Skeletal muscle tissue (tissue), 4 donors: ENCODE results near the gene ADGRB2. TPM values are rescaled to one million over a fixed set of nuclear protein-coding genes. Genes with fewer than 3 reads are reported as not detected.

ENCODE experiments used
- H3K27ac ChIP-seq: one replicate; pipeline ENCODE4 v1.7.0; 2013; ENCODE audit warnings: mild to moderate bottlenecking, low read depth, low read length, inconsistent platforms
- H3K27me3 ChIP-seq, 3 donors: one replicate each; pipeline ENCODE4 v1.7.0; 2013; ENCODE audit warnings: low read length in 3 of 3; ENCODE audit not compliant: control insufficient read depth in 3 of 3, insufficient read depth in 3 of 3
- H3K36me3 ChIP-seq, 3 donors: one replicate each; pipeline ENCODE4 v1.7.0; 2013; ENCODE audit warnings: low read length in 3 of 3; ENCODE audit not compliant: control insufficient read depth in 3 of 3, insufficient read depth in 3 of 3
- H3K4me1 ChIP-seq, 3 donors: one replicate each; pipeline ENCODE4 v1.7.0; 2013; ENCODE audit warnings: low read length in 3 of 3, mild to moderate bottlenecking in 3 of 3; ENCODE audit not compliant: control insufficient read depth in 3 of 3, insufficient read depth in 3 of 3
- H3K4me3 ChIP-seq, 3 donors: one replicate each; pipeline ENCODE4 v1.7.0; 2013; ENCODE audit warnings: low read length in 3 of 3
- H3K9ac ChIP-seq, 3 donors: one replicate each; pipeline ENCODE4 v1.7.0; 2013; ENCODE audit warnings: low read length in 3 of 3, mild to moderate bottlenecking in 3 of 3, moderate library complexity in 2 of 3, low read depth in 1 of 3
- H3K9me3 ChIP-seq, 3 donors: one replicate each; pipeline ENCODE4 v1.7.0; 2013; ENCODE audit warnings: low read length in 3 of 3; ENCODE audit not compliant: control insufficient read depth in 3 of 3
- total RNA-seq: library from RNA; depleted of rRNA; stranded (reverse); fragments of >200 nt; gene quantifications from one replicate; pipeline ENCODE4 v1.2.3, GENCODE V29; 2014
- donor health status: Osteomylitis.

ADGRB2 gene
- total RNA-seq, 1 donor from 2014 or later = 6.3 TPM

DNA sequence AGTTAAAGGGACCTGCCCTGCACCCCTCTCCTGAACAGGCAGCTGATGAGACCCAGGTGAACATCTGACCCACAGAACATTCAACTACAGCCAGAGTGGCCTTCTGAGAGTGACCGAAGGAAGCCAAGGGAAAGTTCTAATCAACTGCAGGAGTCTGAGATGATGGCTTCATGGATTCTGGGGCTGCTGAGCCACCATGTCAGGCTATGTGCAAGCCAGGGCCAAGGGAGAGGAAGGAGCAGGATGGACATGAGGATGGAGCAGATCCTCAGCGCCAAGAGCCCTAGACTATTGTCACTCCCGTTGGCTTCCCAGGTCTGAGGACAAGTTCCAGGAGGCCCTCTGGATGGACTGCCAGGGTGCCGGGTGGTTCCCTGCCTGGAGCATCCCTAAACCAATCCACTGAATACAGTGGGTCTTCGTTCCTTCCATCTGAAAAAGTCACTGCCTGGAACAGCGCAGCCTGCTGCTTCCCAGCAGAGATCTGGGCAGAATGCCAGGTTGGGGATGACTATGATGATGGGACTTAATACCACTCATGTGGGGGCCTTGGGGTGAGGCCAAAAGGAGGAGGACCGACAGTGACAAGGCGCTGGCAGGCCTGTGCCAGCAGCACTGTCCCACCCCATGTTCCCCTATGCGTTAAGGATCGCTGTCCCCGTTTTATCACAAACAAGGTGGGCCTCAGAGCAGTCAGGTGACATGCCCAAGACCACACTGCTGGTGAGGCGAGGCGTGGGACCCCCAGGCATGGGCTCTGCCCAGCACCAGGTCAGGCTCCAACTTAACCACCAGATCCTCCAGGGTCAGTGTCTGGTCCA, 31.9 kb upstream of the ADGRB2 start:
- H3K9me3 ChIP-seq = no peaks in the 10 kb centered on the region
- no peak overlapping the region for H3K9ac ChIP-seq
- peaks cover 22 to 47% (median 36%) of the 10 kb centered on the region in 3 donors for H3K27me3 ChIP-seq
- peaks cover 0 to 4% (median 0%) of the 10 kb centered on the region in 3 donors for H3K4me1 ChIP-seq
- no peak overlapping the region for H3K27ac ChIP-seq
- H3K36me3 ChIP-seq = no peaks in the 10 kb centered on the region
- no peak overlapping the region for H3K4me3 ChIP-seq

DNA sequence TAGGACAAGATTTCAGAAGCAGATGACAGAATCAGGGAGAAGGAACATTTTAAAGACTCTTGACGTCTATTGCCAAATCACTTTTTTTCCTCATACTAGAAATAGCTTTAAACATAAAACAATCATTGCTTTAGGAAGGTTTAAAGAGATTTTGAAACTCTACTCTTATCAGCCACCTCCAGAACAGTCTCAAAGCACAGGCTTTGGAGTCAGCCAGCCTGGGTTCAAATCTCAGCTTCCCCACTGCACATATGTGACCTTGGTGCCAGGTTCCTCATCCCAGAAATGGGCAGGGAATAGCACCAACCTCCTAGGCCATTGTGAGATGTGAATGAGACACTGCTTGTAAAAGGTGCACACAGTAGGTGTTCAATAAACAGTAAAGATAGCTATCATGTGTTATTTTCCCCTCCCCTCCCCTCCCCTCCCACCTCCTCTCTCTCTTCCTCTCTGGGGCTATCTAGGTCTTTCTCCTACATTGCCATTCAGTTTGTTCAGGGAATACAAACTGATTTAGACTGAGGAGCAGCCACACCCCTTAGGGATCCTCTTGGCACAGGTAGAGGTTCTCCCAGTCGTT, 31.0 kb upstream of the ADGRB2 start:
- H3K4me3 ChIP-seq = no peak overlapping the region
- no peaks in the 10 kb centered on the region for H3K9me3 ChIP-seq
- H3K4me1 ChIP-seq = peaks cover 0 to 4% (median 0%) of the 10 kb centered on the region in 3 donors
- no peak overlapping the region for H3K9ac ChIP-seq
- H3K27me3 ChIP-seq = peaks cover 22 to 47% (median 36%) of the 10 kb centered on the region in 3 donors
- no peak overlapping the region for H3K27ac ChIP-seq
- H3K36me3 ChIP-seq = no peaks in the 10 kb centered on the region

DNA sequence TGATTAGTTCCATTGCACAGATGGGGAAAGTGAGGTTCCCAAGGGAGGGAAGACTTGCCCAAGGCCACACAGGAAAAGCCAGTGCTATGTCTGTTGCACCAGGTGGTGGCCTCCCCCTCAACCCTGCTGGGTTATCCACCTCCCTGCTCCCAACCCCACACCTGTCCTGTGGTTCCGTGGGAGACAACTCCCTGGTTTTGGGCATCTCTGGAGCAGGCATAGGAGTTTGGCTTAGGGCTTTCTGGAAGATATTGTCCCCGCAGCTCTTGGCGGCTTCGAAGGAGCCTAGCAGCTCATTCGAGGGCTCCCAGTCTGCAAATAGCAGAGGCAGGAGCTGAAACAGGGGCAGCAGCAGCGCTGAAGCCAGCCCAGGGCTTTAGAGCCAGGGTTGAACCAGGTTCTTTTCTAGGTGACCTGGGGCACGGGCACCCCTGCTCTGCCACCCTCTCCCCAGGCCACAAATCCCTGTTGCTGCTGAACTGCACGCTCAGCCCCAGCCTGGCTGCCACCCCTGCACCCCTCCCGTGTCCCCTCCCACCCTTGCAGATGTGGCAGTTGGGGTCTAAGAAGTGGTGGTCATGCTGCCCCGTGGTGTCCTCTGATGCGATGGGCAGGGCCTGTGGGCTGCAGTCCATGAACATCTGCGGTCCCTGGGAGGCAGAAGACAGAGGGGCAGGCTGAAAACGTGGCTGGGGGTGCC, 29.6 kb upstream of the ADGRB2 start:
- no peaks in the 10 kb centered on the region for H3K36me3 ChIP-seq
- H3K9me3 ChIP-seq = no peaks in the 10 kb centered on the region
- no peak overlapping the region for H3K4me3 ChIP-seq
- no peak overlapping the region for H3K9ac ChIP-seq
- H3K27ac ChIP-seq = no peak overlapping the region
- H3K4me1 ChIP-seq = peaks cover 5 to 9% (median 5%) of the 10 kb centered on the region in 3 donors
- peaks cover 22 to 43% (median 31%) of the 10 kb centered on the region in 3 donors for H3K27me3 ChIP-seq

DNA sequence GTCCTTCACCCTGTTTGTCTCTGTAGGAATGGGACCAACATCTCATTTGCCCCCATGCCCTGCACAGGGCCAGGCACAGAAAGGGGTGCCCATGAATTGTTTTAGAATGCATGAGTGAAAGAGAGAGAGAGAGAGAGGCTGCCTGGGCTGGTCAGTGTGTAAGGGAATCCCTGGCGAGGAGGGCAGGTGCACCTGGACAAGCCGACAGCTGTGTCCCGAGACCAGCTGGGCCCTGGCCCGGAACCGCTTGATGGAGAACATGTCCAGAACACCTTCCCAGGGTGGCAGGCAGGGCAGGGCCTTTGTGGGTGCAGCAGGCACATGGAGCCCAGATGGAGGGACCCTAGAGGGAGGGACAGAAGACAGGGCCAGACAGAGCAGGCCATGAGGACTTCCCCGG, 28.9 kb upstream of the ADGRB2 start:
- no peaks in the 10 kb centered on the region for H3K9me3 ChIP-seq
- peaks cover 22 to 38% (median 24%) of the 10 kb centered on the region in 3 donors for H3K27me3 ChIP-seq
- H3K27ac ChIP-seq = no peak overlapping the region
- no peaks in the 10 kb centered on the region for H3K36me3 ChIP-seq
- peaks cover 8 to 11% (median 10%) of the 10 kb centered on the region in 3 donors for H3K4me1 ChIP-seq
- H3K9ac ChIP-seq = no peak overlapping the region
- H3K4me3 ChIP-seq = no peak overlapping the region

DNA sequence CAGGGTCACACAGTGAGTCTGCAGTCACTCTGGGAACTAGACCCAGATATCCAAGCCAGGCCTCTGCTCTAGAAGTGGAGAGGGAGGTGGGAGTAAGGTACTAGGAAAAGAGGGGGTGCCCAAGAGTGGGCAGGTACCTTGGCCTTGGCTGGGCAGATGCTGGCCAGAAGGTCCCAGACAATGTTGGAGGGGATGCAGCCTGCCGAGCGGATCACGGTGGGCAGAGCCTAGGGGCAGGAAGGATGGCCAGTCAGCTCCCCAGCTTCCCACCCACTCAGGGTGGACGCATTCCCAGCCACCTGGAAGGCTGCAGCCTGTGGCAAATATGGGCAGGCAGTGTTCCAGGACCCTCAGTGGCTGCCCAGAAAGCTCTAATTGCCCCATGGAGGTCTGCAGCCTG, 28.4 kb upstream of the ADGRB2 start:
- Histone ChIP-seq H3K4me1 (peaks cover 10 to 17% (median 10%) of the 10 kb centered on the region in 3 donors), H3K9ac (no peak overlapping the region), H3K4me3 (no peak overlapping the region), H3K36me3 (no peaks in the 10 kb centered on the region), H3K27me3 (peaks cover 19 to 33% (median 21%) of the 10 kb centered on the region in 3 donors), H3K9me3 (no peaks in the 10 kb centered on the region), H3K27ac (no peak overlapping the region)

DNA sequence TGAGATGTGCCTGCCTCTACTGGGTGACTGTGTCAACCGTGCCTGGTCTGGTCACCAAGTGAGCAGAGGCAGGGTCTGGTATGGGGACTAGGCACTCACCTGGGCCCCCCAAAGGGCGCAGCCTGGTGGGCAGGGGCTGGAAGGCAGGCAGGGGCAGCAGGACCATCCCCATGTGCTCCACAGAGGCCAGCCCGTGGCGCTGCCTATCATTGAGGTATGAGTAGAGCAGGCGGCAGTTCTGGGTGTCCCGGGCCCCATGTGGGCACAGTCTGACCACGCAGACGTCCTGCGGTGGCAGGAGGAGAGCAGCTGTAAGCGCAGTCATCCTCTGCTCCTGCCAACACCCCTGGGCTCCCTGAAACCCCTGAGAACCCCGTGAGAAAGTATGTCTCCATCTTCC, 28.0 kb upstream of the ADGRB2 start:
- H3K27ac ChIP-seq = no peak overlapping the region
- no peaks in the 10 kb centered on the region for H3K36me3 ChIP-seq
- H3K27me3 ChIP-seq = peaks cover 17 to 29% (median 17%) of the 10 kb centered on the region in 3 donors
- peaks cover 10 to 17% (median 10%) of the 10 kb centered on the region in 3 donors for H3K4me1 ChIP-seq
- H3K4me3 ChIP-seq = no peak overlapping the region
- no peaks in the 10 kb centered on the region for H3K9me3 ChIP-seq
- H3K9ac ChIP-seq = no peak overlapping the region

DNA sequence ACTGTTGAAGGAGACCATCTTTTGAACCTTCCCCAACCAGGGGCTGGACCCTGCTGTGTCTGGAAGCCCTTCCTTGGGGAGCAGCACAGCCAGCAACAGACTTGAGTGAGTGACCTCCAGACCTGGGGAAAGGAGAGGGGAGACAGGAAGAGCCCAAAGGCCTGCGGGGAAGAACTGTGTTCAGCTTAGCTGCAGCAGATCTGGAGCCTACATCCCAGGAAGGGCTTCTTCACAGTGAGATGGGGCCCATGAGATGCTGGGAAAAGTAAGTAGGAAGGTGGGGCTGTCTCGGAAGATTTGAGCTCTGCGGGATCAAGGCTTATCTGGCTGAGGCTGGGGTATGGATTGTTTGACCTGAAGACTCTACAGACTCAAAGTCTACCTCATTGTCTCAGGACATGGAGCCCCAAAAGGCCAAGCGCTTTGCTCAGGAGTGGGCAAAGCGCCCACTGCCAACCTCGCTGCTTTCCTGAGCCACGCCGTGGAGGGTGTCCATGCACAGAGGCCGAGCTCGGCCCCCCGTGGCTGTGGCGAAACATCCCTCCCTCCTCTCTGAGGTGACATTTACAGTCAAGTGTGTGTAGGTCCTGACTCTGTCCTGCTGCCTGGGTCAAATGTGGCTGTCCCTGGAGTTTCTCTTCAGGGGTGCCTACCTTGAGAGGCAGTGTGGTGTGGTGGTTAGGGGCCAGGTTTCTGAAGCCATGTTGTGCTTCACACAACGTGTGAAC, 27.2 kb upstream of the ADGRB2 start:
- Histone ChIP-seq H3K4me1 (peaks cover 10 to 17% (median 10%) of the 10 kb centered on the region in 3 donors), H3K4me3 (no peak overlapping the region), H3K27me3 (peaks cover 9 to 22% (median 12%) of the 10 kb centered on the region in 3 donors), H3K9me3 (no peaks in the 10 kb centered on the region), H3K27ac (no peak overlapping the region), H3K36me3 (no peaks in the 10 kb centered on the region), H3K9ac (no peak overlapping the region)

DNA sequence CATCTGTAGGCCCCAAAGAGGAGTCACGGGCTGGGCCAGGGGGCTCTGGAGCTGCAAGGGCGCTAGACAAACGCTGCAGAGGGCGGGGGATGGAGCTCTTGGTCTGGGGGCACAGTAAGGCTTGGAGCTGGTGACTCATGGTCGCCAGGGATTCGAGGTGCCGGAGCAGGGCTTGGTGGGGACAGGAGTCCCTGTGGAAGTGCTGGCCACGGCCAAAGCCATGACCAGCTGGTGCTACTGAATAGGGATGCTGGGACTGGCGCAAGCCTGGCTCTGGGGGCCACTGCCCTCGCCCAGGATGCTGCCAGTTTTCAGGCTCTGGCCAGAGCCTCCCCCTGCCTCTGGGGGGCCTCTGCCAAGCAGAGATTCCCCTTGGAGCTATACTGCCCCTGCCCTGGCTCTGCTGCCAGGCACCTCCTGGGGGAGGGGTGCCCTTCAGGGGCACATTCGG, 26.5 kb upstream of the ADGRB2 start:
- peaks cover 2 to 16% (median 5%) of the 10 kb centered on the region in 3 donors for H3K27me3 ChIP-seq
- no peak overlapping the region for H3K9ac ChIP-seq
- no peak overlapping the region for H3K4me3 ChIP-seq

DNA sequence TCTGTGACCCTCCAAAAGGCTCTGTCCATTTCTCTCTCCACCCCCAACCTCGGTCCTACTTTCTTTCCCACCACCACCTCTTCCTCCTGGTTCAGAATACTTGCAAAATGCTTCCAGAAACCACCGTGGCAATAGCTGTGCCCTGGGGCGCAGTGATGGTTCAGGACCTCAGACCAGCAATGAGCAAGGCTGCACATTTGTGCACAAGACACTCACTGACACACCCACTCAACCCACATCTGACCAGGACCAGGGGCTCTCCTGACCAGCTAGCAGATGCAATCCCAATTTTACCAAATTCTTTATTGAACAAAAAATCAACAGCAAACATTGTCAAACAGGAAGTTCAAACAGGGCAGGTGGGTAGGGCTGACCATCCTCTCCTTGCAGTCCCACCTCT, 26.0 kb upstream of the ADGRB2 start:
- Histone ChIP-seq H3K27me3 (peaks cover 0 to 15% (median under 1%) of the 10 kb centered on the region in 3 donors), H3K9me3 (no peaks in the 10 kb centered on the region), H3K27ac (no peak overlapping the region), H3K4me1 (peaks cover 10 to 17% (median 10%) of the 10 kb centered on the region in 3 donors), H3K4me3 (no peak overlapping the region), H3K9ac (no peak overlapping the region), H3K36me3 (no peaks in the 10 kb centered on the region)

More for the DNA sequence above, 26.5 kb upstream of the ADGRB2 start:
- Histone ChIP-seq H3K9me3 (no peaks in the 10 kb centered on the region), H3K36me3 (no peaks in the 10 kb centered on the region), H3K4me1 (peaks cover 10 to 17% (median 10%) of the 10 kb centered on the region in 3 donors), H3K27ac (no peak overlapping the region)
